ENCODE measurements around the gene NEDD9.

Gene NEDD9
- 85.0 to 194 (median 145) reads per million in 3 donors for total RNA-seq

DNA sequence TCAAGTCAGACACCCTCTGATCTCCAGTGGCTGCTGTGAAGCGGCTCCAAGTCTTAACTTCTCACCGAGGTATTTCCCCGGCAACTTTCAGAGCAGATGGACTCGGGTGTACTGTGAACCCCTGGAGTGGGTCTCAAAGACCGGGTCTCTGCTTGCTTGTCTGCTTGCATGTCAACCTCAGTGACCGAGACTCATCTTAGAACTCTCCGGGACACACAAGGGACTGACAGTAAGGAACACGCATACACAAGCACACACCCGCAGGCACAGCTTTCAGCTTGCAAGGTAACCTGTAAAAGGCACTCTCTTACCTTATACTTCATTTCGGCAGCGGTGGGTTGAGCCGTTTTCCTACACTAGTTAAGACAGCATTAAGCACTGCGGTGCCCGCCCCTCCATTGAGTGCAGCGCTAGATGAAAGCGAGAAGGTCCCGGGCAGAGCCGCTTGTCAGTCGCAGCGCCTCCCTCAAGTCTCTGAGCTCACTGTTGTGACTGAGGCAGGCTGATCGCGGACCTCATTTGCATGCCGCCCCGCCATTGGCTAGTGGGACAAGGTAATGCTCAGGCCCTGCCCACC lies at the start of gene NEDD9:
Gene NEDD9, minus strand, starts transcription at position 476 of the 577 bp plus-strand sequence. Its CDS starts 153 bp downstream, at position 323.
- no peaks in the 10 kb centered on the region for H3K27me3 ChIP-seq (replicated peaks; ENCODE audit: control insufficient read depth, insufficient read depth, low read length, poor library complexity, severe bottlenecking)
- DNase-seq = peak; percentile 92 to 95 (median 94)
- H3K4me1 ChIP-seq (ENCODE audit: control insufficient read depth, insufficient read depth, low read length, poor library complexity, severe bottlenecking) = peaks cover 22% of the 10 kb centered on the region
- H3K9me3 ChIP-seq (ENCODE audit: control insufficient read depth, low read length) = no peaks in the 10 kb centered on the region
- H3K27ac ChIP-seq (ENCODE audit: insufficient read depth, low read length, poor library complexity, severe bottlenecking) = peak within 1 kb of the TSS; percentile 79
- H3K4me3 ChIP-seq (ENCODE audit: insufficient read depth, low read depth, low read length, poor library complexity, severe bottlenecking) = peak within 1 kb of the TSS; percentile 65
- H3K36me3 ChIP-seq (ENCODE audit: control insufficient read depth, insufficient read depth, low read length) = no peaks in the 10 kb centered on the region

DNA sequence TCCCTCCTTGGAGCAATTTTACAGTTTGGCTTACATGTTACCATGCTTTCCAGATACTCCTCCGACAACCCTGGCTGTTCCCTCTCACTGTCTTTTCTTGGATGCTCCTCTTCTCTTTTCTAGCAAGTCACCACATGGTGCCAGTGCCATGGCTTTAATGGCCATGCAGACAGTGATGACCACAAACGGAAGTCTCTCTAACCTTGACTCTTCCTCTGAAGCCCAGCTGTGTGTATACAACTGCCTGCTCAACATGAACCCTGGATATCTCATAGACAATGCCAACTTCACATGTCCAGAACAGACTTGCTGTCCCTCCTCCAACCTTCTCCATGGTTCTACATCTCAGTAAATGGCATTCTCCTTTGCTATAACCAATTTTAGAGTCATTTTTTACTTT lies 49.8 kb upstream of the NEDD9 start:
- no peak for DNase-seq
- H3K27me3 ChIP-seq (replicated peaks; ENCODE audit: control insufficient read depth, insufficient read depth, low read length, poor library complexity, severe bottlenecking) = no peaks in the 10 kb centered on the region

DNA sequence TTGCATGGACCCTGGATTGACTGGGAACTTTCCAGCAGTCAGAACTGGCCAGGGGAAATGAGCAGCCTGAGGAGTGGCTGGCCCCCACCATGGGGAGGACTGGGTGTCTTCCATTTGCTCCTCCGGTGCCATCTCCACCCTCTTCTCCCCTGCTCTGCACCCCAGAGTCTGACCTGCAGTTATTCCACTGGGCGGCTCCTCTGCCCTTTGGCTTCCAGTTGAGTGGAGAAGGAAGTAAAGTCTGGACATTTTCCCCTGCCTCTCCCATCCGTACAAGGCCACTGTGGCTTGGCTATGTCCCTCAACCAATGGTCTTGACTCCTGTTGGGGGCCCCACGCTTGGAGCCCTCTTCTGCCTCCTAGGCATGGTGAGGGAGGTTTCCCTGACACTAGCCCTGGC lies 47.9 kb upstream of the NEDD9 start:
- no peak for DNase-seq
- Histone ChIP-seq H3K4me3 (ENCODE audit: insufficient read depth, low read depth, low read length, poor library complexity, severe bottlenecking) (no peak overlapping the region), H3K36me3 (ENCODE audit: control insufficient read depth, insufficient read depth, low read length) (no peaks in the 10 kb centered on the region), H3K4me1 (ENCODE audit: control insufficient read depth, insufficient read depth, low read length, poor library complexity, severe bottlenecking) (peaks cover 22% of the 10 kb centered on the region), H3K27me3 (replicated peaks; ENCODE audit: control insufficient read depth, insufficient read depth, low read length, poor library complexity, severe bottlenecking) (no peaks in the 10 kb centered on the region), H3K9me3 (ENCODE audit: control insufficient read depth, low read length) (no peaks in the 10 kb centered on the region), H3K27ac (ENCODE audit: insufficient read depth, low read length, poor library complexity, severe bottlenecking) (no peak overlapping the region)

More for the DNA sequence above, 49.8 kb upstream of the NEDD9 start:
- peaks cover 9% of the 10 kb centered on the region for H3K4me1 ChIP-seq (ENCODE audit: control insufficient read depth, insufficient read depth, low read length, poor library complexity, severe bottlenecking)
- H3K4me3 ChIP-seq (ENCODE audit: insufficient read depth, low read depth, low read length, poor library complexity, severe bottlenecking) = no peak overlapping the region
- H3K36me3 ChIP-seq (ENCODE audit: control insufficient read depth, insufficient read depth, low read length) = no peaks in the 10 kb centered on the region
- H3K9me3 ChIP-seq (ENCODE audit: control insufficient read depth, low read length) = no peaks in the 10 kb centered on the region
- no peak overlapping the region for H3K27ac ChIP-seq (ENCODE audit: insufficient read depth, low read length, poor library complexity, severe bottlenecking)

GRCh38 chr6:11279284-11279689 lies 46.8 kb upstream of the NEDD9 start:
- DNase-seq = no peak
- H3K4me1 ChIP-seq (ENCODE audit: control insufficient read depth, insufficient read depth, low read length, poor library complexity, severe bottlenecking) = peaks cover 22% of the 10 kb centered on the region
- no peaks in the 10 kb centered on the region for H3K9me3 ChIP-seq (ENCODE audit: control insufficient read depth, low read length)
- no peak overlapping the region for H3K4me3 ChIP-seq (ENCODE audit: insufficient read depth, low read depth, low read length, poor library complexity, severe bottlenecking)
- H3K27ac ChIP-seq (ENCODE audit: insufficient read depth, low read length, poor library complexity, severe bottlenecking) = no peak overlapping the region
- no peaks in the 10 kb centered on the region for H3K27me3 ChIP-seq (replicated peaks; ENCODE audit: control insufficient read depth, insufficient read depth, low read length, poor library complexity, severe bottlenecking)
- H3K36me3 ChIP-seq (ENCODE audit: control insufficient read depth, insufficient read depth, low read length) = no peaks in the 10 kb centered on the region

DNA sequence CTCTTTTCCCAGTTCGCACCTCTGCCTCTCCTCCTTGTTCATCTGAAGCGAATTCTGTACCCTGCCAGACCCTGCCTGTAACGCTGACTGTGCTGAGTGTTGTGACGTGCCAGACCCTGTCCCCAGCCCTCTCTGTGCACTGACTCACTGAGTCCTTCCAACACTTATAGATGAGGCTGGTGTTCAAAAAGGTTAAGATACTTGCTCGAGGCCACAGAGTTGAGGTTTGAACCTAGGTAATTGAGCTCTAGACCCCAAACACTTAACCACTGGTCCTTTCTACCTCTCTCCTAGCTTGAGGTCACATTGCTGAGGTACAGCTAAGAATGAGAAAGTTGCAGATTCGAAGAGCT lies 45.7 kb upstream of the NEDD9 start:
- Histone ChIP-seq H3K9me3 (ENCODE audit: control insufficient read depth, low read length) (no peaks in the 10 kb centered on the region), H3K4me1 (ENCODE audit: control insufficient read depth, insufficient read depth, low read length, poor library complexity, severe bottlenecking) (peaks cover 22% of the 10 kb centered on the region), H3K36me3 (ENCODE audit: control insufficient read depth, insufficient read depth, low read length) (no peaks in the 10 kb centered on the region), H3K27me3 (replicated peaks; ENCODE audit: control insufficient read depth, insufficient read depth, low read length, poor library complexity, severe bottlenecking) (no peaks in the 10 kb centered on the region), H3K27ac (ENCODE audit: insufficient read depth, low read length, poor library complexity, severe bottlenecking) (peak overlapping the region; percentile 56), H3K4me3 (ENCODE audit: insufficient read depth, low read depth, low read length, poor library complexity, severe bottlenecking) (no peak overlapping the region)
- DNase-seq = peak in 1 of 3 donors; percentile 18

DNA sequence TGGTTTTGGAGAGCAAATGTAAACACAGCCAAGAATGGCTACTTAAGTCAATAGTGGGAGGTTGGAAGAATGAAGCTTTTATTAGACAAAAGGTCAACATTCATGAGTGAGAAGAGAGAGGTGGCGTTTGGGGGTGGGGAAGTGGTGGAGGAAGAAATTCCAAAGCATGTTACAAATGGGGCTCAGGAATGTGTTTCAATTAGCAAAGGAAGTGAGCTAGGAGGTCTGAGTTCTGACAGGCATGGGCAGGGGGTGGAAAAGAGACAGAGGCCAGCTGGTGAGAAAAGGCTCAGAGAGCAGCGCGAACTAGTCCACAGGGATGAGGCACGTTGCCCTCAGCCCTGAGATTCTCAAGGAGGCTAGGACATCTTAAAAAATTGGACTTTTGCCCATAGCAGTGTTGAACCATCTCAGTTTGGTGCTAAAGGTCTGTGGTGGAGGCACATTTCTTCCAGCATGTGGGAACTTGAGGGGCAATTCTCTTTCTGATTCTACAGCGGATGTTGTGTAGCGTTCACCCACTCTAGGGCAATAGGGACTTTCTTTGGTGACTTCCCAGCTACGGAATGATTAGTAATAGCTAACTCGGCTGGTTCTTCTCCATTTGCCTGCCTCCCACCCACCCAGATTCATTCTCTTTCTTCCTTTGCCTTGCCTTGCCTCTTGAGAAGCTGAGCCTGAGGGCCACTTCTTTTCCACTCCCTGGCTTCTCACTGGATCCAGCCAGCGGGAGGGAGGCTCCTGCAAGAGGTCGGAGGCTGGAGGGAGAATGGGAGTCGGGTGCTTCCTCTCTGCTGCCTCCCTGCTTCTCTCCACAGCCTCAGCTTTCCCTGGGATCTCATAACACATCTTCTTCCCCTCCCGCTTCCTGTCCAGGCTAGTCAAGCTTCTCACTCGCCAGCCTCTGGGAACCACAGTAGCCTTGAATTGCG lies 45.1 kb upstream of the NEDD9 start:
- no peaks in the 10 kb centered on the region for H3K36me3 ChIP-seq (ENCODE audit: control insufficient read depth, insufficient read depth, low read length)
- DNase-seq = peak in 1 of 3 donors; percentile 15
- H3K4me3 ChIP-seq (ENCODE audit: insufficient read depth, low read depth, low read length, poor library complexity, severe bottlenecking) = no peak overlapping the region
- peaks cover 22% of the 10 kb centered on the region for H3K4me1 ChIP-seq (ENCODE audit: control insufficient read depth, insufficient read depth, low read length, poor library complexity, severe bottlenecking)
- H3K27me3 ChIP-seq (replicated peaks; ENCODE audit: control insufficient read depth, insufficient read depth, low read length, poor library complexity, severe bottlenecking) = no peaks in the 10 kb centered on the region
- no peaks in the 10 kb centered on the region for H3K9me3 ChIP-seq (ENCODE audit: control insufficient read depth, low read length)
- peak overlapping the region; percentile 56 for H3K27ac ChIP-seq (ENCODE audit: insufficient read depth, low read length, poor library complexity, severe bottlenecking)

GRCh38 chr6:11276911-11277274 lies 44.4 kb upstream of the NEDD9 start:
- H3K27ac ChIP-seq (ENCODE audit: insufficient read depth, low read length, poor library complexity, severe bottlenecking) = peak overlapping the region; percentile 56

DNA sequence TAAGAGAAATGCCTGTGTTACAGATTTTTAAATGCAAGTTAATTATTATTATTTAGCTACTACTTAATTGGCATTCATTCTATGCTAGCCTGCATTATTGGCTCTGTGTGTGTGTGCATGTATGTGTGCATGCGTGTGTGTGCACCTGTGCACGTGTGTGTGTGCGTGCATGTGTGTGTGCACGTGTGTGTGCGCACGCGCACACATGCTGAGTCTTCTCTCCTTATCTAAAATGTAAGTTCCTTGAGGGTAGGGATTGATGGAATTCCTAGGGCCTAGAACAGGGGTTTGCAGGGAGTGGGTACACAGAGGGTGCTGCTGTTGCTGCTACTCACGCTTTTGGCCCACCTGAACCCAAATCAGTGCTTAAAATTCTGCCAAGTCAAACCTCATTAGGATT lies 43.8 kb upstream of the NEDD9 start:
- DNase-seq = no peak
- no peaks in the 10 kb centered on the region for H3K9me3 ChIP-seq (ENCODE audit: control insufficient read depth, low read length)
- H3K4me3 ChIP-seq (ENCODE audit: insufficient read depth, low read depth, low read length, poor library complexity, severe bottlenecking) = no peak overlapping the region
- H3K36me3 ChIP-seq (ENCODE audit: control insufficient read depth, insufficient read depth, low read length) = no peaks in the 10 kb centered on the region
- no peak overlapping the region for H3K27ac ChIP-seq (ENCODE audit: insufficient read depth, low read length, poor library complexity, severe bottlenecking)
- H3K4me1 ChIP-seq (ENCODE audit: control insufficient read depth, insufficient read depth, low read length, poor library complexity, severe bottlenecking) = peaks cover 22% of the 10 kb centered on the region
- H3K27me3 ChIP-seq (replicated peaks; ENCODE audit: control insufficient read depth, insufficient read depth, low read length, poor library complexity, severe bottlenecking) = no peaks in the 10 kb centered on the region

More at GRCh38 chr6:11276911-11277274, 44.4 kb upstream of the NEDD9 start:
- Histone ChIP-seq H3K36me3 (ENCODE audit: control insufficient read depth, insufficient read depth, low read length) (no peaks in the 10 kb centered on the region), H3K9me3 (ENCODE audit: control insufficient read depth, low read length) (no peaks in the 10 kb centered on the region), H3K4me1 (ENCODE audit: control insufficient read depth, insufficient read depth, low read length, poor library complexity, severe bottlenecking) (peaks cover 22% of the 10 kb centered on the region), H3K27me3 (replicated peaks; ENCODE audit: control insufficient read depth, insufficient read depth, low read length, poor library complexity, severe bottlenecking) (no peaks in the 10 kb centered on the region), H3K4me3 (ENCODE audit: insufficient read depth, low read depth, low read length, poor library complexity, severe bottlenecking) (no peak overlapping the region)
- DNase-seq = no peak

- H3K4me1 ChIP-seq (ENCODE audit: control insufficient read depth, insufficient read depth, low read length, poor library complexity, severe bottlenecking) = peaks cover 22% of the 10 kb centered on the region
- no peaks in the 10 kb centered on the region for H3K27me3 ChIP-seq (replicated peaks; ENCODE audit: control insufficient read depth, insufficient read depth, low read length, poor library complexity, severe bottlenecking)
- no peaks in the 10 kb centered on the region for H3K36me3 ChIP-seq (ENCODE audit: control insufficient read depth, insufficient read depth, low read length)
- H3K9me3 ChIP-seq (ENCODE audit: control insufficient read depth, low read length) = no peaks in the 10 kb centered on the region
- no peak overlapping the region for H3K4me3 ChIP-seq (ENCODE audit: insufficient read depth, low read depth, low read length, poor library complexity, severe bottlenecking)
- no peak for DNase-seq
- H3K27ac ChIP-seq (ENCODE audit: insufficient read depth, low read length, poor library complexity, severe bottlenecking) = peak overlapping the region; percentile 9
Measured at GRCh38 chr6:11275598-11275997, 43.1 kb upstream of the NEDD9 start.

- Histone ChIP-seq H3K4me1 (ENCODE audit: control insufficient read depth, insufficient read depth, low read length, poor library complexity, severe bottlenecking) (peaks cover 22% of the 10 kb centered on the region), H3K4me3 (ENCODE audit: insufficient read depth, low read depth, low read length, poor library complexity, severe bottlenecking) (no peak overlapping the region), H3K9me3 (ENCODE audit: control insufficient read depth, low read length) (no peaks in the 10 kb centered on the region), H3K27me3 (replicated peaks; ENCODE audit: control insufficient read depth, insufficient read depth, low read length, poor library complexity, severe bottlenecking) (no peaks in the 10 kb centered on the region), H3K27ac (ENCODE audit: insufficient read depth, low read length, poor library complexity, severe bottlenecking) (no peak overlapping the region), H3K36me3 (ENCODE audit: control insufficient read depth, insufficient read depth, low read length) (no peaks in the 10 kb centered on the region)
- no peak for DNase-seq
Measured at GRCh38 chr6:11273406-11274065, 41.1 kb upstream of the NEDD9 start.
